Fibroblast of skin of scalp (primary cell): Measurements from ENCODE around the gene LSS. TPM values are rescaled to one million over a fixed set of nuclear protein-coding genes. Genes with fewer than 3 reads are reported as not detected.
A peak's percentile ranks its signal among the peaks of the same experiment; 100 is the strongest.

ENCODE experiments used
- DNase-seq: peaks from one replicate; pipeline ENCODE4 v3.0.0-alpha.2; 2013
- polyA plus RNA-seq, 2 experiments: library from polyadenylated mRNA; unstranded; fragments of 120-200 nt; gene quantifications; one replicate each; pipeline ENCODE4 v1.2.1, GENCODE V29; 2013; ENCODE audit not compliant: insufficient read length in 2 of 2

Gene LSS
- polyA plus RNA-seq (2013, experiment 1 of 2; ENCODE audit: insufficient read length) = 48.3 TPM
- polyA plus RNA-seq (2013, experiment 2 of 2; ENCODE audit: insufficient read length) = 45.7 TPM

DNA sequence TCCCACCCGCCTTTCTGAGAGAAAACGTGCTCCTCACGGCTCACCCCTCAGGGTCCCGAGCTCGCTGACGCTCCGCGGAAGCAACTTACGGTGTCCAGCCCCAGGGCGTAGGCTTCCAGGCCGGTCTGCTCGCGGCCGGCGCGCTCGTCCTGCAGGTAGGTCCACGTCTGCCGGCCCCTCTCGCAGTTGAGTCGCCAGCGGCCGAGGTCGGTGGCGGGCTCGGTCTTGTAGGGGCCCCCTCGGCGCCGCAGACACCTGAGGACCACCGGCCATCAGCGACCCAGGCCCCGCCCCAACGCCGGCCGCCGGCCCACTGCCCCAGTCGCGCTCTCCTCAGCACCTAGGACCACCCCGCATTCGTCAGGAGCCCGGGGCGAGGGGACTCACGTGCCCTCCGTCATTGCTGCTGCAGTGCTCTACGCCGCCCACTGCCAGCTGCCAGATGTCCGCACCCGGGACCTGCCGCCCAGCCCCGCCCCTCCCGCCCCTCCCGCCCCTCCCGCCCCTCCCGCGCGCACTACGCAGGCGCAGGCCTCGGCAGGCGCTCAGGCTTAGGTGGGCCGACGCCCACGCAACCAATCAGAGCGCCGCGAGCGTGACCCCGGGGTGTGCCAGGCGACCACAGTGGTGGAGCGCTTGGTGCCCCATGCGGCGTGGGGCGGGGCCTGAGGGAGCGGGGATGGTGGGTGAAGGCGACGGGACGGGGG, at the start of gene LSS:
Gene LSS, minus strand, starts transcription at position 430 of the 707 bp plus-strand sequence. Its CDS starts 29 bp downstream, at position 401.
- peak; percentile 99 for DNase-seq

DNA sequence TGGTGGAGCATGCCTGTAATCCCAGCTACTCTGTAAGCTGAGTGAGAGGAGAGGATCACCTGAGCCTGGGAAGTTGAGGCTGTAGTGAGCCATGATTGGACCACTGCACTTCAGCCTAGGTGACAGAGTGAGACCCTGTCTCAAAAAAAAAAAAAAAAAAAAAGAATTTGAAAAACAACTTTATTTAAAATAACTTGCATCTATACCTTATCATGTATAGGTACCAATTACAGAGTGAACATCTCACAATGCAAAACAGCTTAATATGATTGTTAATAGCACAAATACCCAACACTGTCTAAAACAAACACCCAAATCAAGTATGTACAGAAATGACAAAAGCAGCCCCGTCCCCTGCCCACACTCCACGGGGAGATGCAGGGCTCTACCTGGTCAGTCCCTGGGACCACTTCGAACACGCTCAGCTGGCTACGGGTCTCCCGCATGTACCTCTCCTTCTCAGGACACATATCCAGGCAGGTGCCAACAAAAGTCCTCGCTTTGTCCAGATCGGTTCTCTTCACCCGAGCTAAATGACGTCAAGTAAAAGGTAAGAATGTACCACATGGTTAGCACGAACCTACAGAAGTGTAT, 46.3 kb upstream of the LSS start:
- DNase-seq = no peak

DNA sequence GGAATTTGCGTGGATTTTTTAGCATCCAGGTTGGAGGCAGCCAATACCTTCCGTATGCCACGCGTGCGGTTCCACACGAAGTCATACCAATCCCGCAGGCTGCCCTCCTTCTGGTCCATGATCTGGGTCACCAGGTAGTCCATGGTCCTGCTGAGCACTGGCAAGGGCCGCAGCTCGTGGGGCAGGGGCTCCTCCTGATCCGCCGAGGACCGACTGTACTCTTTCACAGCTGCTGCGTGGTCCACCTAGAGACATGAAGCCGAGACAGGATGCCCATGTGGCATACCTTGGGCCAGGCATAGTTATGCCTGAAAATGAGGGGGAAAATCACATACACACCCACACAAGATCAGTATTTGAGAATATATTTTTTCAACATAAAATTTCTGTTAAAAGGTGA, 44.8 kb upstream of the LSS start:
- DNase-seq = no peak

DNA sequence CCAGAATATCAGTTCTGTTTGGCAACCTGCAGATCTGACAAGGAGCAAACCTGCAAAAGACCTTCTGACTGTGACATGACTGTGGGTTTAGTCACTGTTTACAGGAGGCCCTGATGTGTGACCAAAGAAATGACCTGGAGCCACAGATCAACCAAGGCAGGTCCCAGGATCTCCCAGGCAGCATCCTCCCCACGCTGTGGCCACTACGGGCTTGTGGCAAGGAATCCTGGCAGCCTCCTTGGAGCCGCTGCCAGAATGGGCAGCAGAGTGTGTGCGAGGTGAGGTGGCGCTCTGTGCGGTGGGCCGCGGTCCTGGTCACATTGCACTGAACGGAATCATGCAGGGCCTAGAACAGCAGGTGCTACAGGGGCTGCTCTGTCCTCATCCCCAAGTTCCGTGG, 40.9 kb upstream of the LSS start:
- no peak for DNase-seq

DNA sequence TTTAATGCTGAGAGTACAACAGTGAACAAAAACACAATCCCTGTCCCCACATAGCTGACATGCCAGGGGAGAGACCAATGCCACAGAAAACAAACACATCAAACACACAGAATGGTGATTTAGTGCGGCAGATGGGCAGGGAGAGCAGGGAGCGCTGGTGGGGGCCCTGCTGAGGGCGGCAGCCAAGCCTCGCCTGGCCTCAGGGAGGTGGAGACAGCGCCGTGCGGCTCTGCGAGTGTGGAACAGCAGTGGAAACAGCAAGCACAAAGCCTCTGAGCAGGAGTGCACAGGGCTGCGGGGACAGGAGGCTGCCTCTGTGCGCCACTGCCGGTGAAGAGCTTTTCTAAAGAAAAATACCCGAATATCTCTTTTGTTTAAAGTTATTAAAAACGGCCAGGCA, 39.8 kb upstream of the LSS start:
- no peak for DNase-seq

DNA sequence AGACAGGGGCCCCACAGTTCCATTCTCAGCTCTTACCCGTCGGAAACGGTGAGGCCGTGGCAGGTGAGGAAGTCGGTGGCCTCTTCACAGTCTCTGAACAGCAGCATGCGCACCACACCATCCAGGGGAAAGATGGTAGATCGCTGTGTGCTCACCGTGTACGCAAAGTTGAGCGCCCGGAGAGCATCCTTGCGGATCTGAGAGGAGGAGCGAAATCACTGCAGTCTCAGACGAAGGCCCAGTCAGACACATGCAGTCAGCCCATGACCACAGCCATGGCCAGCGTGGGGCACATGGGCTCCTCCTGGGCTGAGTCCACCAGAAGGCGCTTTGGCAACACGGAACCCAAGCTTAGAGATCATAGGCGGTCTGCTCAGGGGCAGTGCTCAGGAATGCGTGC, 38.4 kb upstream of the LSS start:
- DNase-seq = no peak

DNA sequence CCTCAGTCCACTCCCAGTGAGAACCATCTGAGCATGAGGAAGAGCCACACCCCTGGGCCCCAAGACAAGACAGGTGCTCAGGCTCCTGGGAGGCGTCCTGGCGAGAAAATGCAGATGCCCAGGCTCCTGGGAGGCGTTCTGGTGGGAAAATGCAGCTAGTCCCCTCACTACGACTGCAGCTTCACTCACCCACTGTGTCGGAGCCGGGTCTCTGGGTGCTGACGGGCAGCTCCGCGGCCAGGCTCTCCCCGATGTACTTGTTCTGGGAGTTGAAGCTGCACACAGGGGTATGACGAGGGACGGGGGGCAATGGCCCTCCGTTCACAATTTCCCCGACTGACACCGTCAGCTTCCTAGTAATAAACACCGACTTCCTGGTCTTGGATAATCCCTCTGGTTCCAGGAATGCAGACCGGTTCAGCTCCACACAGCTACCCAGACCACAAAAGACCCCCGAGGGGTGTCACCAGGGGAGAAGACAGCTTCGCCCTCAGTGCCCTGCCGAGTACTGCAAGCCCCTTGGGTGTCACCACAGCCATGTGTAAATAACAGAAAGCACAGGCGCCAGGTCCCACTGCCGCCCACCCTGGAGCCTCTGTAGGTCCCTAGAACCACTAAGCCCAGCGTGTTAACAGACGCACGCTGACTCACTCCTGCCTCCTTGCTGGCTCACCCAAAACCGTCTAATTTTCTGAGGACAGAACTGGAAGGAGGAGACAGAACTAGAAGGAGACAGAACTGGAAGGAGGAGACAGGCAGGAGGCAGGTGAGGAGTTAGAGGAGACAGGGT, 37.4 kb upstream of the LSS start:
- DNase-seq = no peak

DNA sequence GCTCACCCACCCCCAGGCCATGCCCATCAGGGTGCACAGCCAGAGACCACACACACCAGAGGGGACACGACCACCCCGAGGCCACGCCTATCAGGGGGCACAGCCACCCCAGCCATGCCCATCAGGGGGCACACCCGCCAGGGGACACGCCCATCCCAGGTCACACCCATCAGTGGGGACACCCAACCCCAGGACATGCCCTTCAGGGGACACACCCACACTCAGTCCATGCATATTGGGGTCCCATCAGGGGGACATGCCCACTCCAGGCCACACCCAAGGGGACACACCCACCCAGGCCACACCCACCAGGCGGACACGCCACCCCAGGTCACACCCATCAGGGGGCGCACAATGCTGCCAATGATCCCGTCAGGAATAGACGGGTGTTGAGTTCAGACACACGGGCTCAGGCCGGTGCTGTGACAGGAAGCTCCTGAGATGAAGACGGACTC, 36.1 kb upstream of the LSS start:
- DNase-seq = no peak

DNA sequence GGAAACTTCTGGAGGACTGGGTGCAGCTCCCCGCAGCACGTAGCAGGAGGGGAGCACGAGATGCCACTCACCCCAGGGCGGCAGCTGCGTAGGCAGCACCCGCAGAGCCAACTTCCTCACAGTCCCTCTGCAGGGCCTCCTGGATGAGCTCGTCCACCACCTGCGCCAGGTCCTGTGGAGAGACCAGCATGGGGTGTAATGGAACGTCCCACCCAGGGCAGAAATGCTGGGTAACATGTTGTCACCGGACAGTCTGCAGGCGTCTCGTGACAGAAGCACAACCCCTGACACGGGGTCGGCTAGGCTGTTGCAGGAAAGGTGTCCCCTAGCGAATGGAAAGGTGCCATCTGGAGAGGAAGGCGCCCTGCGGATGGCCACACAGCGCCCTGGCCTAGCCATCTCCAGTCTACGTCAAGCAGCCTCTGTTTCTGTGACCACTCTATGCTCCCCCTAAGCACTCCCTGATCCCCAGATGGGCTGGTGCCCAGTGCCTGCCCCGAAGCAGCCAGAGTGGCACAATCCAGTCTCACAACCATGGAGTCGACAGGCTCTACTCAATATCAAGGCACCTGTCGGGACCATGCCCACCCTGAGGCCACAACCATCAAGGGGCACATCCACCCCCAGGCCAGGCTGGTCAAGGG, 35.6 kb upstream of the LSS start:
- DNase-seq = no peak

DNA sequence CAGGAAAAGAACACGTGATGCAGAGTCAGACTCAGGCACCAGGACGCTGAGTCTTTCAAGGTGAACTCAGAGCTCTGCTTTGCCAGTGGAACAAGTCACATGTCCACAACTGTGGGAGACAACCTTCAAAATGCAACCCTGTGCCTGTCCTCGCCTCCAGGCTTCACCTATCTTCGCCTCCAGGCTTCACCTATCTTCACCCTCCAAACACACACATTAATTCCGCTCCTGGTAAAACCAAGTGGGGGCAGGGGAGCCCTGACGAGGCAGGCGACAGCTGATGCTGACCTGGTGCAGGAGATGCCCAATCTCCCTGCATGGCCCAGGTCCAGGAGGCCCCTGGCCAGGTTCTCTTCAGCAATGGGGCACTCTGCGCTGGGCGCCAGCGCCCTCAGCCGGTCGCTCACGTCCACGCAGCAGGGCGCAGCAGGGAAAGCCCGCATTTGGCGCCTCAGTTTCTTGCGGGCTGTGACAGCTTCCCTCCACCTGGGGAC, 28.0 kb upstream of the LSS start:
- DNase-seq = no peak

DNA sequence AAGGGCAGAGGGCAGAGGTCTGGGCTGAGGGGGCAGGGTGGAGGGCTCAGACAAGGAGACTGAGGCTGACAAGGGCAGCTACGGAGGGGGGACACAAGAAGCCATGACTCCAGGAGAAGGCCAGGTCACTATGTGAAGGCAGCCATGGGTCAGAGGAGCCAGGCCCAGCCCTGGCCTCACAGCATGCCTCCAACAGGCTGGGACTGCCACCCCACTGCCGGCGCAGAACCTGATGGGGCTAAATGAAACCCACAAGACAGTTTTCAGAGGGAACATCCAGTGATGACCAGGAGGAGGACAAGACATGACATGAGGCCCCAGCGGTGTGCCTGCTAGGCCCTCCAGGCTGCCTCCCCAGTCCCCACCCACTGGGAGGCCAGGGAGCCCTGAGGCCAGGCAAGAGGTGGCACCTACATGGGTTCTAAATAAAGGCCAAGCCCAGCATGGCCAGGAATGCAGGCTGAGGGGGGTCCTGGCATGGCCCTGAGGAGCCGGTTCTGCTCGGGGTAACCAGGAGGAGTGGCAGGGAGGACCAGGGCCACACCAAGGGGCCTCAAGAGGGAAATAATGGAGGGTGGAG, 27.3 kb upstream of the LSS start:
- no peak for DNase-seq

DNA sequence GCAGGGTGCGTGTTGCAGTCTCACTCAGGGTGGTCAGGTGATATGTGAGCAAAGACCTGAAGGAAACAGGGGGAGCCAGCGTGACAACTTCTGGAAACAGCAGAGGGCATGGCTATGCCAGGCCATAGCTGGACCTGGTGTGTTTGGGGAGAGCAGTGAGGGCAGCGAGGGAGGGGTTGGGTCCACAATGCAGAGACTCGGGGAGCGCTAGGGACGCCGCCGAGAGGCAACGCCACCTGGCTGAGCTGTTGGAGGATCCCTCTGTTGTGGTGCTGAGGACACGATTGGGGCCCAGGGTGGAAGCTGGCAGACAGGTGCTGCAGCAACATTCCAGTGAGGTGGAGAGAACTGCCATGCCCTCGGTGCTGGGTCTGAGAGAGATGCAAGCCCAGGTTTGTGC, 26.6 kb upstream of the LSS start:
- DNase-seq = no peak

DNA sequence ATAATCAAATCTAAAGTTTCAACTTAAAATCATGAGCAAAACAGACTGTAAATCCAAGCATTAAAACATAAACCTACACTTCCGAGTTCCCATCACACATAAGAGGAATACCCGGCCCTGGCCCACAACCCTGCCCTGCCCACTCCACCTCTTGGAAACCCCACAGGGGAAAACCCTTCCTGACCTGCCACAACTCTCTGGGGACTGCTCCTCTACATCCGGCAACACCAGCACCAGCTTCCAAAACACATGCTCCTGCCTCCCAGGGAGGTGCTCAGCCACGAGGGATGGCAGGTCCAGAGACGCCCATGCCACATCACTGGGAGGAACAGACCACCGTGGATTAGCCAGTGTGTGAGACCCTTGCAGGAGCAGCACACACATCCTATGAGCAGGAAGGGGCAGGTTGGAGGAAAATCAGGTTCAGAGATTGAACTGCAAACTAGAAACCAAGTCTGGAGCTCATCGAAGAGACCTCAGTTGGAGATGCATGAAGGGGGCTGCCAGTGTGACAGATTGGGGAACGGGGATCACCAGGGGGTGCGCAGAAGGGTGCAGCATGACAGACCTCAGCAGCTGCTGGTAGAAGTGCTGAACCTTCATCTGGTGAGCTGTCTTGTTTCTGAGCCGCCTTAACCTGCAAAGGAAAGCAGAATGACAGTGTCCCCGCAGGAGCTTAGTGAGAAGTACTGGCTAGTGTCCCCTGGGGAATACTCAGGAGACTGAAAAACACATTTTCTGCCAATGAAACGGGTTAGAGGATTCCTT, 25.8 kb upstream of the LSS start:
- no peak for DNase-seq

DNA sequence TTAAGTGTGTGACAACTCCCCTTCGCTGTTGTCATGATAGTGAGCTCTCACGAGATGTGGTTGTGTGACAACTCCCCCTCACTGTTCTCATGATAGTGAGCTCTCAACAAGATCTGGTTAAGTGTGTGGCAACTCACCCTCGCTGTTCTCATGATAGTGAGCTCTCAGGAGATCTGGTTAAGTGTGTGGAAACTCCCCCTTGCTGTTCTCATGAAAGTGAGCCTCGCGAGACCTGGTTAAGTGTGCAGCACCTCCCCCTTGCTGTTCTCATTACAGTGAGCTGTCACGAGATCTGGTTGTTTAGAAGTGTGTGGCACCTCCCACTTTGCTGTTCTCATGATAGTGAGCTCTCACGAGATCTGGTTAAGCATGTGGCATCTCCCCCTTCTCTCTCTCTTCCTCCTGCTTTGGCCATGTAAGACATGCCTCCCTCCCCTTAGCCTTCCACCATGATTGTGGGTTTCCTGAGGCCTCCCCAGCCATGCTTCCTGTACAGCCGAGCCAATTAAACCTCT, 25.1 kb upstream of the LSS start:
- peak; percentile 21 for DNase-seq

DNA sequence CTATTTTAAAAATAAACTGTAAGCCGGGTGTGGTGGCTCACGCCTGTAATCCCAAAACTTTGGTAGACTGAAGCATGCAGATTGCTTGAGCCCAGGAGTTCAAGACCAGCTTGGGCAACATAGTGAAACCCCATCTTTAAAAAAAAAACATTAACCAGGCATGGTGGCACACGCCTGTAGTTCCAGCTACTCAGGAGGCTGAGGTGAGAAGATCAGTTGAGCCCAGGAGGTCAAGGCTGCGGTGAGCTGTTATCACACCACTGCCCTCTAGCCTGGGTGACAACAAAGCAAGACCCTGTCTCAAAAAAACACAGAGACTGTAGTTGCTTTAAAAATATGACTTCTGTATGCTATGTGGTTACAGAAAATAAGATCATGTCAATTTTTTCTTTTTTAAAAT, 24.3 kb upstream of the LSS start:
- no peak for DNase-seq

DNA sequence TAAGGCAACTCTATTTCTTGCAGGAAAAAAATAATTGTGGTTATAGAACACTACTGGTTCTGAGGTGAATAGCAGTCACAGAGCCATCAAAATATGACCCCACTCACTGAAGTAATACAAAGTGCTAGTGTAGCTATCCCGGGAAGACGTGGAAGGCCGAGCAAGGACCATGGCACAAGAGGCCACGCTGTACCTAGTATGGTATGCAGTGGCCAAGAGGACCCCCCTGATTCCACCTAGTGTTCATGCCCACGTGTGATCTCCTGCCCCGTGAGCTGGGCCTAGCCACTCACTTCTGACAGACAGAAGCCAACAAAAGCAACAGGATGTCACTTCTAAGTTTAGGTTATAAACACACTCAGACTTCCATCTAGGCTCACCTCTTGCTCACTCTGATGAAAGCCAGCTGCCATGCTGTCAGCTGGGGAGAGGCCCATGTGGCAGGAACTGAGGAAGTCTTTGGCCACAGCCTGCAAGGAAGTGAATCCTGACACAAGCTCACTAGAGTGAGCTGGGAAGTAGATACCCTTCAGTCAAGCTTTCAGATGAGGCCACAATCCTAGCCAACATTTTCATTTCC, 21.7 kb upstream of the LSS start:
- no peak for DNase-seq

DNA sequence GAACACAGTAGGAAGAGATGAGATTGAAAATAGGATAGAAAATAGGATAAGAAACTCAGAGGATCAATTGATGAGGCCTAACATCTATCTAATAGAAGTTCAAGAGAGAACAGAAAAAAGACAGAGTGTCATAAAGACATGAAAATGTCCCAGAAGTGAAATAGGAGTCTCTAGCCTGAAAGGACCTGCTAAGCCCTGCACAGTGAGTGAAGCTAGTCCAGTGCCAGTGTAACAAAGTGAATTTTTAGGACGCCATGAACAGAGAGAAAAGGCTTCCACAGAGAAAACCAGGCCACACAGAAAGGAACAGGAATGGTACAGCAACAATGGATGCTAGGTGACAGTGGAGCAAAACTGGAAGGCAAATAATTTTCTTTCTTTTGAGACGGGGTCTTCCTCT, 20.3 kb upstream of the LSS start:
- DNase-seq = no peak

DNA sequence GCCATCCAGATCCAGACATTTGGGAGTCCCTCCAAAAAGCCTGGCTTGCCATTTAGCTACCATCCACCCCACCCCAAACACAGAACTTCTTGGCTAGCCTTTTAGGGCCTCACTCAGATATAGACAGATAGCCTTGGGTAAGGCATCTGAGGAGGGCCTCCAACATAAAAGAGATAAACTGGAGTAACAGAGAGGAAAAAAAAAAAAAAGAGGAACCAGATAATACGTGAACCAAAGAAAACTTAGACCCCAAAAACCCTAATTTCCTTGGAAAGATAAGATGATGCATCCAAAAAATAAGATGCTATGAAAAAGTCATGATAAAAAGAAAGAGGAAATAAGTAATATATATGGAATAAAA, 19.8 kb upstream of the LSS start:
- no peak for DNase-seq

DNA sequence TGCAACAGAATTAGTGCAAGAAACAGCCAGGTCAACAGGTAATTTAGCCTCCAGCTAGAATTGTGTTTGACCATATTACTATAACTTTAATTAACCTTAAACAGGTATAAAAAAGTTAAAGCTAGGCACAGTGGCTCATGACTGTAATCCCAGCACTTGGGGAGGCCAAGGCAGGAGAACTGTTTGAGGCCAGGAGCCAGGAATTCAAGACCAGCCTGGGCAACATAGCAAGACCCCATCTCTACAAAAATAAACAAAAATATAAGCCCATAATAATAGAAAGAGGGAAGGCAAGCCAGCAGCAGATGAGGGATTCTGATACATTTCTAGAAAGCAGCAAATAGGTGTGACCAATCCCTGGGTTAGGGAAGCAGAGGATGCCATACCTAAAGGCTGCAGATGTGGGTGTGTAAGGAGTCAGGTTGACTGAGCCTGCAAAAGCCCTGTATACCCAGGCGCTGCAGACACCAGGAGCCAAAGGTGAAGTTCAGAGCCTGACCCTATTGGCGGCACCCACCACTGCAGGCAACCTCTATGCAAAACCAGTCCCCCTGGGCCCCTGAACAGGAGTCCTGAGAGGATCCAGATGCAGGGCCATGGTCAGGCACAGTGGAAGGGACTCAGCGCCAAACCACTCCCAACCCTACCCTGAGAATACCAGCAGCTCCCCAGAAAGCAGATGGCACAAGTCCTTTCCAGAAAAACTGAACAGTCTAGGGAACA, 19.3 kb upstream of the LSS start:
- DNase-seq = no peak

DNA sequence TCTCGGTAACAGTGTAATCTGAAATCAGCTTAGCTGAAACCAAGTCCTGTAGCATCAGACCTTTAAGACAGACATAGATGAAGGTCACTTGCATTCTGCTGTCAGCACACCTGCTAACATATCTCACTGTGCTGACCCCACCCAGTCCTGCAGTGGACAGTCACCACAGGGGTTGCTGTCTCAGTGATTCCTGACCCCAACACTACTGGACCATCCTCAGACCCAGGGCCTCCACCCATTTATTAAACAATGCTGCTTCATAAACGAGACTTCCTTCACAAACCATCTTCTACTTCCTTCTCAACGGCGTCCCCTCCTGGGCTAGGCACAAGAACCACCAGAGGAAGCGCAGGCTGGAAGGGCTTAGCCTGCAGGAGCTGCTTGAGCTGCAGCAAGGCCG, 17.8 kb upstream of the LSS start:
- no peak for DNase-seq
